GM18498 (cell line): ENCODE measurements around the gene CBARP.

Source experiments
- ATAC-seq: cut with Tn5 transposase; IDR thresholded peaks from one replicate; pipeline ENCODE4 v1.9.1; 2021; ENCODE audit warnings: mild to moderate bottlenecking, moderate library complexity; ENCODE audit not compliant: unreplicated experiment

The CBARP gene

GRCh38 chr19:1239796-1240737 is 2.3 kb upstream of the CBARP start:
- ATAC-seq = peak; percentile 43

DNA sequence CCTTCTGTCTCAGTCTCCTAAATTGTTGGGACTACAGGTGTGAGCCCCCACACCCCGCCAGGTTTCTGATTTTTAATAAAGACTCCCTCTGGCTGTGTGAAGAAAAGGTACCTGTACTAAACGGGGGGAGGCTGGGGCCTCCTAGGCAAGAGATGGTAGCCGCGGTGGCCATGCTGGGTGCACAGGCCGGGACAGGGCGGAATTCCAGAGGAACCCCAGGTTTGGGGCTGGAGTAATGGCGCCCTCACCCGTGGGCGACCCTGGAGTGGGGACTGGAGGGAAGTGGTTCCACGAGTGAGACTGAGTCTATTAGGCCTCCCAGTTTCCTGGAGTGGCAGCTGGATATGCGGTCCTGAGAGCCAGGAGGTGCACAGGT is 1.6 kb upstream of the CBARP start:
- ATAC-seq = no peak

DNA sequence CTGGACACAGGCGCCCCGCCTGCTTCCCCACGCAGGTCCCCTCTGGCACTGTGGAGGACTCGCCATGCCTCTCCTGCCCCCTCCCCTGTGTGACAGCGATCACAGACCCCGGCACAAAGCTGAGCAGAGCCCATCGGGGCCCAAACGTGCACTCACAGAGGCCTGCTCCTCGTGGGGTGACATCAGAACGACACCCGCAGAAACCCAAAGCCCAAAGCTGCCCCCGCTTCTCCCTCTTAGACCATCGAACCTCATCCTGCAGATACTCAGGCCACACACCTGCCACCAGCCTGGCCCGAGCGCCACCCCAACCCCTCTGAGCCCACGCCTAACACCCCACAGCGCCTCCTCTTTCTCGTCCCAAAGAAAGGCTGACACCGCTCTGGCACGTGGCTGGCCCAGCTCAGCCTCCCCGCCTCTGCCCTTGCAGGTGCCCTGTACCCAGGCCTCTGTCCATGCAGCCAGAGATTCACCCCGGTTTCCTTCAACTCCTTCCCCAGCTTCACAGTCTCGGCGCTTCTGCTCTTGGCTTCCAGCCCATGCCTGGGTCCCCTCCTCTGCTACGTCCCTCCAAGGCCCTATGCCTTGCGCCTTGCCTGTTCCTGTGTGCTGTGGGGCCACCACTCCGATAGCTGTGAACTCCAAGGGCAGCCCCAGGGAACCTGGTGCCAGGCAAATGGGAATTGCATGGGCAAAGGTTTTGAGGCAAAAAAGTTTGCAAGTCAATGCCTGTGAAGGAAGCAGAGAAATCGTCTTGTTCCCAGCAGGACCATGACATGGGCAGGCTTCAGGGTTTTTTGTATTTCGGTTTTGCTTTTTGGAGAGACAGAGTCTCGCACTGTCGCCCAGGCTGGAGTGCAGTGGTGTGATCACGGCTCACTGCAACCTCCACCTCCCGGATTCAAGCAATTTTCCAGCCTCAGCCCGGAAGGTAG is 831 bp upstream of the CBARP start:
- no peak for ATAC-seq

DNA sequence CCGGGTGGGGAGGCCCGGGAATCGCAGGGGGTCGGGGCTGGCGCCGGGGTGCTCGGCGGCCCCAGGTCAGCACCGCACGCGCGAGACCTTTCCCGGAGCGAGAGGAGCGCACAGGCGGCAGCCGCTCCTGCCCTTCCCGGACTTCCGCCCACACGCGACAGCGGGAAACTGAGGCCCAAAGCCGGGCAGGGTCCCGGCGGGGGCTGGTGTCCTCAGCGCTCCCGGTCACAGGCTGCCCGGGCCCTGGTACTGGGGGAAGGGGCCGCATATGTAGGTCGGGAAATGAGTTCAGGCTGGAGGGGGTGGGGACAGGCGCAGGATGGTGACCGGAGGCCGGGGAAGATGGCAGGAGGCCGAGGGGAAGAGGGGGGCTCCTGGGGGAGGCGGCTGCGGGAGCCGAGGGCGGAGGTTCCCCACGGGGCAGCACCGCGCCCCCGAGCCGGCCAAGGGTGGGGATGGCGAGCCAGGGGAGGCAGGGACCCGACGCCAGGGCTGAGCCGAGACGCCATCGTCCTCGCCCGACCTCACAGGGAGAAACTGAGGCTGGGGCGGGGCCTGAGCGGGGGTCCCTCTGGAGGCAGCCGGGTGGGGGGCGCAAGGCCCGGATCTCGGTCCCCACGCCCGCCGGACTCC is 662 bp downstream of the CBARP start:
- ATAC-seq = no peak

- no peak for ATAC-seq
These were observed 1.2 kb downstream of the CBARP start for GRCh38 chr19:1236576-1236975.

DNA sequence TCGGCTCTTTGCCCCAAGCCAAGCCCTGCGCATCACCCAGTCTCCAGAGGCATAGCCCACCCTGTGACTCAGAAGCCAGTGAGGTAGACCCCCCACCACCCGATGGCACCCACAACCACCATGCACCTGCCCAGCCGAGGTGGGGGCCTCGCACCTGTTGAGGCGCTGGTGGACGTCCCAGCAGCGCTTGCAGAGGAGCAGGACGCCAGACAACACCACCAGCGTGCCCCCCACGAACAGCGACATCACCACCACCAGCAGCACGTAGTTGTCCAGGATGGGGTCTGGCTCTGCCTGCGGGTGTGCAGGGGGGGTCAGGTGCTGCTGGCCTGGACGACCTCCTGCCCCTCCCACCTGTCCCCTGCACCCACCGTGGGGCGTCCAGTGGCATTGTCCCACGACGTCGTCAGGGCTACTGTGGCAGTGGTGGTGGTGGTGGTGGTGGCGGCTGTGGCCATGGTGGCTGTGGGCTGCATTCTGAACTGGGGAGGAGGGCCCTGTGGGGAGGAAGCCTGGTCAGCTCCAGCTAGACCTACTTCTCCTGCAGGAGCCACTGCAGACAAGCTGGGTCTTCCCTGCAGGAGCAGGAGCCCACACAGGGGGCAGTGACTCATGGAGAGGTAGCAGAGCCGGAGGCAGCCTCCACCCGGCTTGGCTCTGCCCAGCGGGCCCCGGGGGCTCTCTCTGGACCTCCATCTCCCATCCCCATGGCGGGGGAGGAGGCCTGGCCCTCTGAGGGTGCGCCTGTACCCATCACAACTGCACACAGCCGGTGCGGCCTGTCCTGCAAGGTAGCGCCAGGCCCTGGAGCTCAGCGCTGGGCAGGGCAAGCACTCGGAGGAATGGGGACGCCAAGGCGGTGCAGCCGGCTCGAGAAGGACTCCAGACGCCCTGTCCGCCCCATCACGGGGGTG is 1.9 kb downstream of the CBARP start:
- no peak for ATAC-seq

GRCh38 chr19:1234955-1235380 is 2.8 kb downstream of the CBARP start:
- no peak for ATAC-seq

DNA sequence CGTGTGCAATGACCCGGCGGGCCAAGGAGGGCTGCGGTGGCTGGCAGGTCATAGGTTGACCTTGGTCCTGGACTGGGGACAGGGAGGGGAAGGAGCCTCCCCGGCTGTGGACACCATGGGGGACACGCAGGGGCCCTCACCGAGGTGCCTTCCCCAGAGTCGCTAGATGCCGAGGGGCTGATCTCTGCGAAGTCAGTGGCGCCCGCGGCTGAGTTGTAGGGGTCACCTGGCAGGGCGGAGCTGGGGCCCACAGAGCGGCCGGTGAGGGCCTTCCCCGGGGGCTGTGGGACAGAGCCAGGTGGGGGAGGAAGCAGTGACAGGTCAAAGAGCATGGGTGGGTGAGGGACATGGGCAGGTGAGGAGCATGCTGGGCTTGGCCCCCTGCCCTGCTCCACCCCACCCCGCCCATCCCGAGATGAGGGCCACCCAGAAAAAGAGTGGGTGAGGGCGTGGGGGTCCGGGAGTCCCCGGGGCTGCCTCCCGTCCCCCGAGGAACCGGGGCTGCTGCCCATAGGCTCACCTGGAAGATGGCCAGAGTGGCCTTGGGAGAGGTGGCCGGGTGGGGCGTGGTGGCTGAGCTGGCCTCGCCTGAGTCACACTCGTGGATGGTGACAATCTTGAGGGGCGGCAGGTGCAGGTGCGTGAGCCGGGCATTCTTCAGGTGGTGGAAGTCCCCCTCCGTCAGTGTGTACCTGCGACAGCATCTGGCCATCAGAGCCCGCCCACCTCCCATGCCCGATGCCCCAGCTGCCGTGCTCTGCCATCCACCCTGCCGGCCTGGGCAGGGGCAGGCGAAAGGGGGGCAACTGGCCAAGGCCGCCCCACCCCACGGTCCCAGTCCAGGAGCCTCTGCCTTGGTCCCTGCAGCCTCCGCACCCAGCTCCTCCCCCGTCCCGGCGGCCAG is 3.5 kb downstream of the CBARP start:
- ATAC-seq = no peak

DNA sequence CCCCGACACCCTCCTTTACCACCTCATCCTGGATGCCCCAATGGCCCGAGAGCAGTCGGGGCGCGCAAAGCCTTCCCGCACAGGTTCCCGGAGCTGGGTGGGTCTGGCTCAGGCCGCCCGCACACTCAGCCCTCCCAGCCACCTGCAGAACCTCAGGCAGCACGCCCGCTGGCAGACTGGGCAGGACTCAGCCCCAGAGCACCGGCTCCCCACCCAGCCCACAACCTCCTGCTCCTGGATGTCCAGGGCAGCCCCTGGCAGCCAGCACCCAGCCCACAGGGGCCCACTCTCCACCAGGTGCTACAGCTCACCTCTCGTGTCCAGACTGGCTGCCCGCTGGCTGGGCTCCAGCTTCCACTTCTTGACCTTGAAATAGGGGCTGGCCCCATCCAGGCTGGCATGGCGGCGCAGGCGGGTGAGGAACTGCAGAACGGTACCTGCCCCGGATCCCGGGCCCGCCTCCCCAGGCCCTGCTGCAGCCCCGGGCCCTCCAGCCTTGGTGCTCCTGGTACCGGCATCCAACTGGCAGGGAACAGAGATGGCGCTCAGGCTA is 4.6 kb downstream of the CBARP start:
- no peak for ATAC-seq

DNA sequence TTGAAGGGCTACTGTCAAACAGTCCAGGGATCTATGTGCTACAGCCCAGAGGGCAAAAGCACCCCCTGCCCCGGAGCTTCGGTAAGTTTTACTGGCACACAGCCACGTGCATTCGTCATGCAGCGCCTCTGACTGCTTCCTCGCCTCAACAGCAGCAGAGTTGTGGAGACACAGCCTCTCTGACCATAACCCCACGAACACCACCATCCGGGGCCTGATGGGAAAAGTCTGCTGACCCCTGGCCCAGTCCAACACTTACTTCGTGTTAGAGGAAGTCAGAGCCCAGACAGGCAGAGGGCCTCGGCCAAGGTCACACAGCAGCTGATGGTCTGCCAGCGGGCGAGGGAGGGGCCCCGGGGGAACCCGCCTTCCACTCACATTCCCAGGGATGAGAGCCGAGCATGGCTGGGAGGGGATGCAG is 5.1 kb downstream of the CBARP start:
- ATAC-seq = no peak

DNA sequence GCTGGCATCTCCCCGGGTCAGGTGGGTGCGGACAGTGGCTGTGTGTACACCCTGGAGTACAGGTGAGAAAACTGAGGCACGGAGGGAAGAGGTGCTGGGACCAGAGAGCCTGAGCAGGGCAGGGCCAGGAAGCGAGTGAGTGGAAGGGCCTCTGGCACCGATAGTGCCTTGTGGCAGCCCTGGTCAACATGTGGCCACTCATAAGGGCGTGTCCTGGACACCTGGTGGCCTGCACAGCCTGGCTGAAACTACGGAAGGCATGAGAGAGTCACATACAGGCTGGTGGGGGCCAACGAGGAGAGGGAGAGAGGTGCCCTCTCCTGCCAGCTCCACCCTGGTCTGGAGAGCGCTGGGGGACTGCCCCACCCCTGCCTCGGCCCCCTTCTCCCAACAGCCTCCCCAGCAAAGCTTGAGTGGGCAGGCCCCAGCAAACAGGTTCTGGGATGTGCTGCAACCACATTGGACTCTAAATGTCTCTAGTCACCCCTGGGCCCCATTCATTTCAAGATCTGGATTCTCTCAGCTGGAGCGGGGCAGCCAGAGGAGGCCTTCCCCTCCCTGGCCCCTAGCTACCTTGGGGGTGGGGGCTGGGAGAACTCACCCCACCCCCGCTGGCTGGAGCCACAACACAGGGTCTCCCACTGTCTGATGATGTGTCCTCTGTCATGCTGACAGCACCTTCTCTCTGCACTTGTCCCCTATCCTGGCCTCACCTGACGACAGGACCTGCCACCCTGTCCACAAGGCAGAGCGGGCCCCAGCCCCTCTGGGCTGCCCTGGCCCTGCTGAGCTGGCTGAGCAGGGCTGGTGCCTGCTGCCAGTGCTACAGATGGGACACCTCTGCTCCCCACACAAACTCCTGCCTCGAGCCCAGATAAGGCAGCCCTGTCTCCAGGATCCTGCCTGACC is 5.8 kb downstream of the CBARP start:
- no peak for ATAC-seq

- no peak for ATAC-seq
These were observed 6.9 kb downstream of the CBARP start for GRCh38 chr19:1230783-1231489.

DNA sequence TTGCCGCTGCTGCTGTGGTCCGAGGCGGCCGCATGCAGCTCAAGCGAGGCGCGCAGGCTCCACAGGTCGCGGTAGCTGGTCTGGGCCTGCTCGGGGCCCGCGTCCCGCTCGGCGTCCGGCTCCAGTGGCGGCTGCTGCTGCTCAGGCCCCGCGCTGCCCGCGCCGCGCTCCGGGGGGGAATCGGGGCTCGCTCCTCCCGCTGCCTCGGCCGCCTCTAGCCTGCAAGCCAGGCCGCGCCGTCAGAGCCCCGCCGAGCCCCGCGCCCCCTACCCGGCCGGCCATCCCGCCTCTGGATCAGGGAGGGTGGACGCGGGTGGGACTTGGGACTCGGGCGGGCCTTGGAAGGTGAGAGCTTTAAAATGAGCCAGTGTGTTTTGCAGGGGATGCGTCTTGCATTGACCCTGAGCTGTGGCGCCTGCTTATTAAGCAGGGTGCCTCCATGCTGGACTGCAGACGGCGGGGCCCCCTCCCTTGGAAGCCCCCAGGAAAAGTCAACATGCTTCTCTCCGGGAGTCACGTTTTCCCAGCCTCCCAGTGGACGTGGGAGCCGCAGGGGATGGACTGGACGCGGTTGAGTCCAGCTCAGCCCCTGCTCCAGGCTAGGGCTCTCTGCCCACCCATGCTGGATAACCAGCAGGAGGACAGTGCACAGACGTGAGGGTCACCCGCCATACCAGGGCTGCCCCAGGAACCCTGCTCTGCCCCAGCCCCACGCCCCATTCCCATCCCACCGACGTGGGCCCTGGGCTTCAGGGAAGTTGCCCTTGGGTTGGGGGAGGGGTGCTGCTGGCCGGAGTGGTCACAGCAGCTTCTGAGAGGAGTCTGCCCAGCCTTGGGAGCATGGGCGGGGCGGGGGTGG is 7.7 kb downstream of the CBARP start:
- ATAC-seq = no peak

- no peak for ATAC-seq
These were observed 8.5 kb downstream of the CBARP start for GRCh38 chr19:1229056-1229923.
